Stimulated activated effector memory CD8-positive, alpha-beta T cell treated with anti-CD3 and anti-CD28 coated beads, Interleukin-12 subunit alpha, Interleukin-12 subunit beta, amount 100 ng/mL, for 72 hours (primary cell): ENCODE results near the gene BCR.
"Not testable (repeated sequence)": the region's sequence is repeated elsewhere in the genome, so short reads cannot be mapped to it uniquely, and the experiment has no call there.

Experiments
- ATAC-seq: fragments of 150-1000 bp; cut with Tn5 transposase; 2 replicates; pipeline ENCODE4 v1.10.0; 2021
- DNase-seq, 2 donors: peaks; one replicate each; pipeline ENCODE4 v3.0.0; 2021 to 2022; ENCODE audit warnings: low spot score in 2 of 2
- H3K27ac Mint-ChIP-seq: one replicate; pipeline ENCODE4 v1.8.0; 2022; ENCODE audit warnings: mild to moderate bottlenecking, mixed read lengths
- H3K36me3 Mint-ChIP-seq: one replicate; pipeline ENCODE4 v1.8.0; 2022; ENCODE audit warnings: mild to moderate bottlenecking, mixed read lengths
- H3K4me1 Mint-ChIP-seq: one replicate; pipeline ENCODE4 v1.8.0; 2022; ENCODE audit warnings: mixed read lengths
- H3K4me3 Mint-ChIP-seq: one replicate; pipeline ENCODE4 v1.8.0; 2022; ENCODE audit warnings: mild to moderate bottlenecking, mixed read lengths
- H3K9me3 Mint-ChIP-seq: one replicate; pipeline ENCODE4 v1.8.0; 2022; ENCODE audit warnings: mixed read lengths

The BCR gene

DNA sequence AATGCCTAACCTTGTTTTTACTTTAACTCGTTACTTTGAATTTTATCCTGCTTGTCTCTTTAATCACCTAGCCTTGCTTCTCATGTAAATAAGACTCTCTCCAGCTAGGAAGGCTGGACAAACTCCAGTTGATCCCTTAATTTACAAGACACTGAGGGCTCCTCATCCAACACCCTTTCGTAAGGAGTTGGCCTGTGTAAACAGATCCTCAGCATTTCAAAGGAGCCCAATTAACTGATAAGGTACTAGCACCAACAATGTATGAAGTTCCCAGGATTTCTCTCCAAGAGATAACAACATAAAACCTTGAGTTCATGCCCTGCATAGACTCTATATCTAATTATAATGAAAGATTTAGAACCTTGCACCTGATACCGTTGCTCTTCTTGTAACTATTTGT, 186.9 kb downstream of the BCR start:
- H3K27ac Mint-ChIP-seq, H3K9me3 Mint-ChIP-seq, H3K4me3 Mint-ChIP-seq, H3K36me3 Mint-ChIP-seq, H3K4me1 Mint-ChIP-seq, ATAC-seq, DNase-seq: not testable (repeated sequence)
